Sigmoid colon (tissue), 7 donors: Measurements from ENCODE around the gene CD53. TPM values are rescaled to one million over a fixed set of nuclear protein-coding genes. Genes with fewer than 3 reads are reported as not detected.

ENCODE experiments used
- DNase-seq: peaks from one replicate; pipeline ENCODE4 v3.0.0-alpha.2; 2019
- H3K27ac ChIP-seq, 4 donors: fragments of 200-600 bp; sonication (generic); one replicate each; pipeline ENCODE4 v1.5.1; 2016 to 2019; ENCODE audit warnings: mild to moderate bottlenecking in 1 of 4
- H3K27me3 ChIP-seq, 3 donors: fragments of 200-600 bp; sonication (generic); one replicate each; pipeline ENCODE4 v1.5.1; 2019; ENCODE audit warnings: mild to moderate bottlenecking in 1 of 3
- H3K36me3 ChIP-seq, 4 donors: fragments of 200-600 bp; sonication (generic); one replicate each; pipeline ENCODE4 v1.5.1; 2016 to 2019
- H3K4me1 ChIP-seq, 4 donors: fragments of 200-600 bp; sonication (generic); one replicate each; pipeline ENCODE4 v1.5.1; 2017 to 2019
- H3K4me3 ChIP-seq, 4 donors: fragments of 200-600 bp; sonication (generic); one replicate each; pipeline ENCODE4 v1.5.1; 2017 to 2019; ENCODE audit warnings: mild to moderate bottlenecking in 2 of 4, moderate library complexity in 1 of 4
- H3K9me3 ChIP-seq, 4 donors: fragments of 200-600 bp in 3 of 4; sonication (generic) in 3 of 4; one replicate each; pipeline versions ENCODE4 v1.5.1 to v1.6.1; 2013 to 2019
- CTCF ChIP-seq, 4 experiments: fragments of 450-650 bp in 3 of 4; fragments of 200-600 bp in 1 of 4; IDR thresholded peaks; one replicate each; pipeline ENCODE4 v1.5.1; 2016 to 2019; ENCODE audit warnings: antibody characterized with exemption in 4 of 4, mild to moderate bottlenecking in 3 of 4, moderate library complexity in 2 of 4
- EP300 ChIP-seq, 4 donors: sonication (generic); formaldehyde crosslinking; IDR thresholded peaks; one replicate each; pipeline ENCODE4 v1.6.1; 2017; ENCODE audit warnings: antibody characterized with exemption in 4 of 4
- POLR2A ChIP-seq, 2 donors: fragments of 450-650 bp; IDR thresholded peaks; one replicate each; pipeline ENCODE4 v1.6.1; 2016; ENCODE audit warnings: antibody characterized with exemption in 2 of 2, mild to moderate bottlenecking in 2 of 2, moderate library complexity in 2 of 2
- POLR2AphosphoS5 ChIP-seq, 4 donors: sonication (generic); formaldehyde crosslinking; IDR thresholded peaks; one replicate each; pipeline ENCODE4 v1.6.1; 2017; ENCODE audit warnings: antibody characterized with exemption in 4 of 4
- WGBS, 2 donors: extraction: QIAGEN DNeasy Blood & Tissue Kit; methylation state at CpG; one replicate each; pipeline ENCODE4 v1.1.7; 2013; 5-methylcytosine and 5-hydroxymethylcytosine counted together
- intact Hi-C: fragments of 100-400 bp; cut with DNase I; formaldehyde crosslinking; loops from one replicate; pipeline ENCODE4 v1.15.1; 2023
- polyA plus RNA-seq, 3 donors: library from polyadenylated mRNA; stranded (reverse); fragments of 200-250 nt; gene quantifications; one replicate each; pipeline ENCODE4 v1.2.3, GENCODE V29; 2013
- total RNA-seq, 4 donors: library from RNA; depleted of rRNA; stranded (reverse); fragments of >200 nt; gene quantifications; one replicate each; pipeline ENCODE4 v1.1.0, GENCODE V29; 2016
- donor health status: healthy with polysubstance abuse.
- donor health status: Bipolar disorder and iron deficiency.
- donor health status: healthy.

Gene CD53
- total and polyA plus RNA-seq, 7 donors: 7.5 to 150 (median 28.2) TPM

- Histone ChIP-seq H3K4me1 (no peaks in the 10 kb centered on the region), H3K9me3 (no peaks in the 10 kb centered on the region), H3K27ac (no peak overlapping the region), H3K36me3 (no peaks in the 10 kb centered on the region), H3K4me3 (no peak overlapping the region), H3K27me3 (no peaks in the 10 kb centered on the region)
- intact Hi-C loops: no loop called here
- WGBS, 2 donors: 36 to 53% methylated on average over 2 of the region's 2 CpGs
- no peak for TF ChIP-seq EP300 (IDR thresholded peaks at IDR 0.05)
- TF ChIP-seq POLR2AphosphoS5 (IDR thresholded peaks at IDR 0.05): no peak
- TF ChIP-seq POLR2A (IDR thresholded peaks at IDR 0.05): no peak
- no peak for TF ChIP-seq CTCF (IDR thresholded peaks at IDR 0.05)
- DNase-seq: no peak
Observed at GRCh38 chr1:110896090-110896489, 23.1 kb downstream of the CD53 start.

- Histone ChIP-seq H3K4me3 (no peak overlapping the region), H3K36me3 (no peaks in the 10 kb centered on the region), H3K27me3 (no peaks in the 10 kb centered on the region), H3K9me3 (no peaks in the 10 kb centered on the region), H3K27ac (no peak overlapping the region), H3K4me1 (no peaks in the 10 kb centered on the region)
- WGBS, 2 donors: 82 to 91% methylated on average over 2 of the region's 2 CpGs
- TF ChIP-seq CTCF (IDR thresholded peaks at IDR 0.05) (no peak), POLR2AphosphoS5 (IDR thresholded peaks at IDR 0.05) (no peak), EP300 (IDR thresholded peaks at IDR 0.05) (no peak), POLR2A (IDR thresholded peaks at IDR 0.05) (no peak)
- intact Hi-C loops: no loop called here
- no peak for DNase-seq
Observed at GRCh38 chr1:110897681-110898080, 24.7 kb downstream of the CD53 start.

- Histone ChIP-seq H3K4me3 (no peak overlapping the region), H3K4me1 (no peaks in the 10 kb centered on the region), H3K27ac (no peak overlapping the region), H3K27me3 (no peaks in the 10 kb centered on the region), H3K9me3 (no peaks in the 10 kb centered on the region), H3K36me3 (no peaks in the 10 kb centered on the region)
- intact Hi-C loops: no loop called here
- DNase-seq: no peak
- TF ChIP-seq POLR2A (IDR thresholded peaks at IDR 0.05) (no peak), POLR2AphosphoS5 (IDR thresholded peaks at IDR 0.05) (no peak), CTCF (IDR thresholded peaks at IDR 0.05) (no peak), EP300 (IDR thresholded peaks at IDR 0.05) (no peak)
- 60 to 73% methylated on average over 3 of the region's 3 CpGs for WGBS, 2 donors
Observed at GRCh38 chr1:110898734-110899457, 25.9 kb downstream of the CD53 start.

GRCh38 chr1:110899458-110899843, 26.5 kb downstream of the CD53 start:
- intact Hi-C loops: no loop called here

More at GRCh38 chr1:110899458-110899843, 26.5 kb downstream of the CD53 start:
- TF ChIP-seq EP300 (IDR thresholded peaks at IDR 0.05) (no peak), POLR2AphosphoS5 (IDR thresholded peaks at IDR 0.05) (no peak), POLR2A (IDR thresholded peaks at IDR 0.05) (no peak), CTCF (IDR thresholded peaks at IDR 0.05) (no peak)
- Histone ChIP-seq H3K27me3 (no peaks in the 10 kb centered on the region), H3K36me3 (no peaks in the 10 kb centered on the region), H3K4me3 (no peak overlapping the region), H3K27ac (no peak overlapping the region), H3K9me3 (no peaks in the 10 kb centered on the region), H3K4me1 (no peaks in the 10 kb centered on the region)
- DNase-seq: no peak
- WGBS, 2 donors: 83 to 85% methylated on average over 1 of the region's 1 CpG
